ENCODE results near the gene GPR173. TPM values are rescaled to one million over a fixed set of nuclear protein-coding genes. Genes with fewer than 3 reads are reported as not detected.

GPR173 gene
- total and polyA plus RNA-seq, 9 of the 15 experiments (the other 6 are each of a cell fraction or from before 2014, with no cell fraction given): 0.01 TPM; not detected in 8

DNA sequence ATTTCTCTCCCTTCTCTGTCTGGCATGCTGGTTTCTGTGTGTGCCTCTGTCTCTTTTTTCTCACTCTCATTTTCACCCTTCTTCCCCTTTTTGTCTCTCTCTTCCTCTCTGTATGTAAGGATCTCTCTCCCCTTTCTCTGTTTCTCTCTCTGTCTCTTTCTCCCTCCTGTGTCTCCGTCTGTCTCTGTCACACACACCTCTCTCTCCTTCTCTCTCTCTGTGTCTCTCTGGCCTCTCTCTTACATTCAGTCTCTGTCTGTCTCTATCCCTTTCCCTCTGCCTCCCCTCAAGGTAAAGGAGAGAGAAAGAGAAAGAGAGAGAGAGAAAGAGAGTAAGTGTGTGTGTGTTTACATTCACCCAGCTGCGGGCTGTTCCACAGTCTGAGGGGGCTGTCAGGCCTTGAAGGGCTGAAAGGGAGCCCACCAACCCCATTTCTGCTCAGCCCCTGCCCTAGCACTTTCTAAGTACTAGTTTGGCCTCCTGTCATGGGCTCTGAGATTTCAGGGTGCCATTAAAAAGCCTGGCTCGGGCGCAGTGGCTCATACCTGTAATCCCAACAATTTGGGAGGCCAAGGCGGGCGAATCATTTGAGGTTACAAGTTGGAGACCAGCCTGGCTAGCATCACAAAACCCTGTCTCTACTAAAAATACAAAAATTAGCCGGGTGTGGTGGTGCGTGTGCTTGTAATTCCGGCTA lies 24.0 kb downstream of the GPR173 start:
- Histone ChIP-seq H3K4me1 (replicated peaks in 1 of 2; ENCODE audit: control insufficient read depth in 2 of 2, insufficient read depth in 2 of 2, low read length in 2 of 2) (peaks cover 0 to 18% of the 10 kb centered on the region in 2 experiments; a peak in 3 of 5 replicates), H3K27me3 (ENCODE audit: control insufficient read depth in 2 of 2, insufficient read depth in 2 of 2, low read length in 2 of 2) (no peaks in the 10 kb centered on the region), H3K9ac (ENCODE audit: insufficient read depth in 1 of 2, low read depth in 2 of 2, low read length in 2 of 2) (peak overlapping the region; percentile 20 to 45; a peak in 3 of 4 replicates), H4K20me1 (replicated peaks; ENCODE audit: control insufficient read depth, insufficient read depth, low read length) (no peaks in the 10 kb centered on the region), H3K9me3 (replicated peaks; ENCODE audit: control insufficient read depth, insufficient read depth, low read depth, low read length) (no peaks in the 10 kb centered on the region), H2AFZ (ENCODE audit: low read depth, low read length) (peak overlapping the region; percentile 93), H3K9me1 (ENCODE audit: control insufficient read depth, insufficient read depth, low read length) (no peaks in the 10 kb centered on the region), H3K79me2 (ENCODE audit: control insufficient read depth, insufficient read depth, low read length) (no peaks in the 10 kb centered on the region), H3K4me3 (0 out of 2 replicates have a peak overlapping the region, but pooled peaks have one; percentile 34), H3K4me2 (ENCODE audit: insufficient read depth, low read length) (no peak overlapping the region), H3K27ac (ENCODE audit: extremely low read depth, low read depth, low read length) (no peak overlapping the region), H3K36me3 (ENCODE audit: control insufficient read depth, insufficient read depth, low read length) (no peaks in the 10 kb centered on the region)
- no peak for DNase-seq (ENCODE audit: extremely low read depth in 1 of 4, low spot score in 3 of 4)
- WGBS (ENCODE audit: insufficient coverage, low coverage, missing lambda C conversion rate): 44% methylated on average over 7 of the region's 9 CpGs
- no TSS peak for BruUV-seq (replicated peaks)
- TF ChIP-seq NFIX (CRISPR knock-in tag; IDR thresholded peaks at IDR 0.05; ENCODE audit: low read depth) (no peak), HDGF (IDR thresholded peaks at IDR 0.05) (no peak), FOXK2 (conservative IDR thresholded peaks at IDR 0.05 in 1 of 2, IDR thresholded peaks at IDR 0.05 in 1 of 2; ENCODE audit: low read depth in 2 of 2) (0 out of 4 replicates have a peak, but pooled peaks of 1 of the 2 experiments have one; percentile 8), TRIM28 (IDR thresholded peaks at IDR 0.05) (no peak), CC2D1A (IDR thresholded peaks at IDR 0.05) (0 out of 2 replicates have a peak, but pooled peaks have one; percentile 23), TOE1 (IDR thresholded peaks at IDR 0.05; ENCODE audit: borderline replicate concordance) (peak; percentile 2; the same call in 1 of the 2 replicates), TOE1 (CRISPR knock-in tag; IDR thresholded peaks at IDR 0.05; ENCODE audit: borderline replicate concordance, low read depth) (no peak), HLTF (IDR thresholded peaks at IDR 0.05) (0 out of 2 replicates have a peak, but pooled peaks have one; percentile 26), ZNF699 (CRISPR knock-in tag; IDR thresholded peaks at IDR 0.05; ENCODE audit: insufficient replicate concordance) (no peak)
- TF ChIP-seq, protein P1, sequence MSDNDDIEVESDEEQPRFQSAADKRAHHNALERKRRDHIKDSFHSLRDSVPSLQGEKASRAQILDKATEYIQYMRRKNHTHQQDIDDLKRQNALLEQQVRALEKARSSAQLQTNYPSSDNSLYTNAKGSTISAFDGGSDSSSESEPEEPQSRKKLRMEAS (CRISPR knock-in tag; IDR thresholded peaks at IDR 0.05): no peak
- TF ChIP-seq, protein P2, sequence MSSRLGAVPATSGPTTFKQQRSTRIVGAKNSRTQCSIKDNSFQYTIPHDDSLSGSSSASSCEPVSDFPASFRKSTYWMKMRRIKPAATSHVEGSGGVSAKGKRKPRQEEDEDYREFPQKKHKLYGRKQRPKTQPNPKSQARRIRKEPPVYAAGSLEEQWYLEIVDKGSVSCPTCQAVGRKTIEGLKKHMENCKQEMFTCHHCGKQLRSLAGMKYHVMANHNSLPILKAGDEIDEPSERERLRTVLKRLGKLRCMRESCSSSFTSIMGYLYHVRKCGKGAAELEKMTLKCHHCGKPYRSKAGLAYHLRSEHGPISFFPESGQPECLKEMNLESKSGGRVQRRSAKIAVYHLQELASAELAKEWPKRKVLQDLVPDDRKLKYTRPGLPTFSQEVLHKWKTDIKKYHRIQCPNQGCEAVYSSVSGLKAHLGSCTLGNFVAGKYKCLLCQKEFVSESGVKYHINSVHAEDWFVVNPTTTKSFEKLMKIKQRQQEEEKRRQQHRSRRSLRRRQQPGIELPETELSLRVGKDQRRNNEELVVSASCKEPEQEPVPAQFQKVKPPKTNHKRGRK (tag; IDR thresholded peaks at IDR 0.05): peak; percentile 43; the same call in 1 of the 2 replicates
- TF ChIP-seq, protein P3, sequence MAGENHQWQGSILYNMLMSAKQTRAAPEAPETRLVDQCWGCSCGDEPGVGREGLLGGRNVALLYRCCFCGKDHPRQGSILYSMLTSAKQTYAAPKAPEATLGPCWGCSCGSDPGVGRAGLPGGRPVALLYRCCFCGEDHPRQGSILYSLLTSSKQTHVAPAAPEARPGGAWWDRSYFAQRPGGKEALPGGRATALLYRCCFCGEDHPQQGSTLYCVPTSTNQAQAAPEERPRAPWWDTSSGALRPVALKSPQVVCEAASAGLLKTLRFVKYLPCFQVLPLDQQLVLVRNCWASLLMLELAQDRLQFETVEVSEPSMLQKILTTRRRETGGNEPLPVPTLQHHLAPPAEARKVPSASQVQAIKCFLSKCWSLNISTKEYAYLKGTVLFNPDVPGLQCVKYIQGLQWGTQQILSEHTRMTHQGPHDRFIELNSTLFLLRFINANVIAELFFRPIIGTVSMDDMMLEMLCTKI (IDR thresholded peaks at IDR 0.05; ENCODE audit: partially characterized antibody): no peak
- CTCF ChIA-PET (ENCODE audit: low intra/inter-chr PET ratio): interaction anchor here (0.6 to 1.6 kb wide), 2 partner anchors 17 to 18 kb away, joined by 3 to 7 read pairs; no protein-coding TSS in a partner anchor
- intact Hi-C loops (cut with micrococcal nuclease) (loop anchor here (10.0 kb wide), 1 partner anchor 152 kb away; the partner anchor contains the start of gene KDM5C), in situ Hi-C loops (cut with MboI) (no loop called here)
- POLR2A ChIA-PET: no interaction called here
- peak; percentile 13 for ATAC-seq
- no peak for FAIRE-seq

All from K562 (cell line).